Mononuclear cell (primary cell): Measurements from ENCODE around the gene SHANK1. TPM values are rescaled to one million over a fixed set of nuclear protein-coding genes. Genes with fewer than 3 reads are reported as not detected.

Experiments used
- H3K27me3 ChIP-seq: 2 replicates; pipeline ENCODE4 v1.6.0; 2011; ENCODE audit warnings: low read length, control low read depth; ENCODE audit not compliant: insufficient read depth
- H3K4me1 ChIP-seq: 2 replicates; pipeline ENCODE4 v1.5.1; 2011; ENCODE audit warnings: mild to moderate bottlenecking, low read length, control low read depth; ENCODE audit not compliant: insufficient read depth
- H3K4me3 ChIP-seq: 2 replicates; pipeline ENCODE4 v1.5.1; 2011; ENCODE audit warnings: mild to moderate bottlenecking, low read length, moderate library complexity
- H3K9me3 ChIP-seq: 2 replicates; pipeline ENCODE4 v1.5.1; 2011; ENCODE audit warnings: low read depth, mild to moderate bottlenecking, control low read depth, low read length
- total RNA-seq: library from RNA; depleted of rRNA; stranded (reverse); fragments of >200 nt; gene quantifications from one replicate; pipeline ENCODE4 v1.2.3, GENCODE V29; 2012

Gene SHANK1
- total RNA-seq, 1 donor, result 0.21 TPM

DNA sequence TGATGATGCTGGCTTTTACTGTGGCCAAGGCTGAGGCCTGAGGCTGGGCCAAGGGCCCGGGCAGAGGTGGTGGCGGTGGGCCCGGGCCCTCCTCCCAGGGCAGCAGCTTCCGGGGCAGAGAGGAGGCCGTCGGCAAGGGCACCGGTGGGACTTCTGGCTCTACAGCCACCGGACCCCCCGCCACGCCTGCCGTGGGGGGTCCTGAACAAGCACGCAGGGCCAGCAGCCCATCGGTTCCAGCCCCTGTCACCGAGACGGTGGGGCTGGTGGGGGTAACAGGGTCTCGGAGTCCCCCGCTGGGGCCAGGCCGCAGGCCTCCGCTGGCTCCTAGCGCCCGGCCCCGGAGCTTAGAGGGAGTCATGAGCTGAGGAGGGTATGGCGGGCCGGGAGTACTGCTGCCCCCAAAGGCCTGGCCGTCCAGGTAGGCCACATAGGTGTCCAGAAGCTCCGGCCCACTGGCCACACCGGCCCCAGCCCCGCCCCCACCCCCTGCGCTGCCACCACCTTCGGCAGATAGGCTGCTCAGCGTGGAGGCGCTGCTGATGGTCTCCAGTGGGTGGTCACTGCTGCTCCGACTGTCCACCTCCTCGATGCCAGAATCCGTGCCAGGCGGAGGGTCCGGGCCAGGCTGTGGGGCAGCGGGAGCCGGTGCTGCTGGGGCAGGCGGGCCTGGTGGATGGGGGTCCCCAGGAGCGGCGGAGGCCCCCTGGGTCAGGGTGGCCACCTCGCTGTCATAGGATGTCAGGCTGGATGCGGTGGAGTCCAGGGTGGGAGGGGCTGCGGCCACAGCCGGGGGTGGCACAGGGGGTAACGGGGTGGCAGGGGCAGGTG, 53.0 kb downstream of the SHANK1 start:
- Histone ChIP-seq H3K4me3 (no peak overlapping the region), H3K4me1 (no peaks in the 10 kb centered on the region), H3K9me3 (no peaks in the 10 kb centered on the region), H3K27me3 (peaks cover 23% of the 10 kb centered on the region)

GRCh38 chr19:50664204-50664603, 55.4 kb downstream of the SHANK1 start:
- H3K4me3 ChIP-seq, result no peak overlapping the region
- H3K9me3 ChIP-seq, result no peaks in the 10 kb centered on the region
- peaks cover under 1% of the 10 kb centered on the region for H3K4me1 ChIP-seq
- H3K27me3 ChIP-seq, result peaks cover 16% of the 10 kb centered on the region

GRCh38 chr19:50663482-50663790, 56.2 kb downstream of the SHANK1 start:
- Histone ChIP-seq H3K27me3 (peaks cover 20% of the 10 kb centered on the region), H3K4me3 (no peak overlapping the region), H3K9me3 (no peaks in the 10 kb centered on the region), H3K4me1 (peaks cover 8% of the 10 kb centered on the region)

DNA sequence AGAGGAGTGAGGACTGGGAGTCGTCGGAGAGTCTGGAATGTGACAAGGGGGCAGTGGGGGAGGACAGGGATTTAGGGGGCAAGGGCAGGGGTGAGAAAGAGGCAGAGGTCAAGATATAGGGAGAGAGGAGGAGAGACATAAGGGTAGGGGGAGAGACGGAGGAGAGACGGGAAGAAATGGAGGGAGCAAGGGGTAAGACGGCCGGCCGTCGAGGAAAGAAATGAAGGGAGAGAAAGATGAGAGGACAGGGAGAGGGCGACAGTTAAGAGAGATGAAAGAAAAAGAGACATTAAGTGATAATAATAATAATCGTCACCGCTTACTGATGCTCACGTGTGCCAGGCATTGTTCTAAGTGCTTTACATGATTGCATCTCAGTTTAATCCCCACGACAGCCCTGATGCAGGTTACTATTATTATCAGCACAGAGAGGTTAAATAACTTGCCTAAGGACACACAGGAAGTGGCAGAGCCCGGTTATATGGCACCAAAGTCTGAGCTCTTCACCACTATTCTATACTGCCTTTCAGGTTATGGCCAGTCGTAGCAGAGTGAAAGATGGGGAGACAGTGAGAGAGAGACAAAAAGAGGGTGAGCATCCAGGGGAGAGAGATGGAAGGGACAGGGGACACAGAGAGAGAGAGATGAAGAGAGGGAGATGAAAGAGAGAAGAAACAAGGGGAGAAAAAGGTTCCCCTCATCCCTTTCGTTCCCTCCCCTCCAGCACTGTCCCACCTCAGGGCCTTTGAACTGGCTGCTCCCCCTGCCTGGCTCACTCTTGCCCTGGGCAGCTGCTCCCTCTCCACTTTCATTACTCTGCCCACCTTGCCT, 56.7 kb downstream of the SHANK1 start:
- Histone ChIP-seq H3K4me1 (peaks cover 12% of the 10 kb centered on the region), H3K4me3 (no peak overlapping the region), H3K9me3 (no peaks in the 10 kb centered on the region), H3K27me3 (peaks cover 22% of the 10 kb centered on the region)

GRCh38 chr19:50661766-50662650, 57.6 kb downstream of the SHANK1 start:
- peaks cover 22% of the 10 kb centered on the region for H3K27me3 ChIP-seq
- no peak overlapping the region for H3K4me3 ChIP-seq
- H3K9me3 ChIP-seq, result no peaks in the 10 kb centered on the region
- peaks cover 12% of the 10 kb centered on the region for H3K4me1 ChIP-seq

- peaks cover 12% of the 10 kb centered on the region for H3K4me1 ChIP-seq
- H3K9me3 ChIP-seq, result no peaks in the 10 kb centered on the region
- no peak overlapping the region for H3K4me3 ChIP-seq
- peaks cover 20% of the 10 kb centered on the region for H3K27me3 ChIP-seq
Measured at GRCh38 chr19:50661023-50661422, 58.6 kb downstream of the SHANK1 start.

GRCh38 chr19:50660088-50660366, 59.6 kb downstream of the SHANK1 start:
- Histone ChIP-seq H3K4me3 (no peak overlapping the region), H3K9me3 (no peaks in the 10 kb centered on the region), H3K4me1 (peaks cover 12% of the 10 kb centered on the region), H3K27me3 (peaks cover 18% of the 10 kb centered on the region)

DNA sequence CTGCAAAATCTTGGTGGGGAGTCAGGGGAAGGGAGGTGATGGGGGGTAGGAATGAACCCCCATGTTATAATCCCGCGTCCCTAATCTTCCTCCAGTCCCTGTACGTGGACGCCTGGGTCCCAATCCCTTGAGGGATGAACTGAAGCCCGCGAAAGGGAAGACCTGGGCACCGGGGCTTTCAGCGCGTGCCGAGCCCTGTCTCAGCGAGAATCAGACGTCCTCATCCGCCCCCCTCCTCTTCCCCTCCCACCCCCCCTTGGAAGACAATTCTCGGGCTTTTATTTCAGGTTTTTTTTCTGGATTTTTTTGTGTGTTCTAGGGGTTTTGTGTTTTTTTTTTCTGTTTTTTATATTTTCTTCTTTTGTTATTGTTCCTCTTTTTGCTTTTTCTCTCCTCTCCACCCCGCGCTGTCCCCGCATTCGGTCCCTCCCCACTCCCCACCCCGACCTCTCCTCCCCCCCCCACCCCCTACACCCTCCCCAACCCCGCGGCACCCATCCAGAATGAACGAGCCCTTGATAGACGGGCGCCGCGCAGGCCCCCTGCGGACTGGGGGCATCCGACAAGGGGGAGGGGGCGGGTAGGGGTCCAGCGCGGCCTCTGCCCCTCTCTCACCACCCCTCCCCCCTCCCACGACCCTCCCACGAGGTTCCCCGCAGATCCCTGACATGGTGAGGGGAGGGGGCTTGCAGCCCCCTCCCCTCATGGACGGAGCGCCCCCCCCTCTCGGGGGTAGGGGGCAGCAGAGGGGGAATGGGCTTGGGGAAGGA, 60.1 kb downstream of the SHANK1 start:
- H3K9me3 ChIP-seq, result no peaks in the 10 kb centered on the region
- H3K27me3 ChIP-seq, result peaks cover 16% of the 10 kb centered on the region
- peaks cover 12% of the 10 kb centered on the region for H3K4me1 ChIP-seq
- no peak overlapping the region for H3K4me3 ChIP-seq

- Histone ChIP-seq H3K4me3 (no peak overlapping the region), H3K27me3 (peaks cover 12% of the 10 kb centered on the region), H3K9me3 (no peaks in the 10 kb centered on the region), H3K4me1 (peaks cover 12% of the 10 kb centered on the region)
Measured at GRCh38 chr19:50658441-50659317, 60.9 kb downstream of the SHANK1 start.

DNA sequence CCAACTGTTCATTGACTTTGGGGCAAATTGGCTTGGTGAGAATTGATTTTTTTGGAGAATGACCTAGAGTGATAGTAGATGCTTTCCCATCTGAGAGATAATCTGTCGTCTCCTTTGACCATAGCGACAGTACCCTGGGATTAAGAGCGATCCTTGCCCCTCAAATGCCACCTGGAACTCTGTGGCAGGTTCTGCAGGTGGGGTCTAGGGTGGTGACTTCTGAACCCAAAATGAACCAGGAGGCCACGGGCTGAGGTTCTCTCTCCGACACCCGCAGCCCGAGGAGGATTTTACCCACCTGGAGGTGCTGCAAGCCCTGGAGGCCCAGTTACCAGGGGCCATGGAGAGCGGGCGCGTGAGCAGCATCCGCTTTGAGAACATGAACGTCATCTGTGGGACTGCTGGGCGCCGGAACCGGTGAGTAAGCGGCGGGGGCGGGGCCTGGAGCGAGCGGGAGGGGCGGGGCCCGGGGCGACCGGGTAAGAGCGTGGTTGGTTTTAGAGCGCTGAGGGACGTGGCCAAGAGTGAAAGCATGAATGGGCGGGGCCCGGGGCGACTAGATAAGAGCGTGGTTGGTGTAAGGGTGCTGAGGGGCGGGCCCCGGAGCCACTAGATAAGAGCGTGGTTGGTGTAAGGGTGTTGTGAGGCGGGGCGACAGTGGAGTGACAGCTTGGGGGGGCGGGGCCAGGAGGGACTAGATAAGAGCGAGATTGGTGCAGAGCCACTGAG, 61.7 kb downstream of the SHANK1 start:
- peaks cover 12% of the 10 kb centered on the region for H3K27me3 ChIP-seq
- no peak overlapping the region for H3K4me3 ChIP-seq
- no peaks in the 10 kb centered on the region for H3K9me3 ChIP-seq
- peaks cover 12% of the 10 kb centered on the region for H3K4me1 ChIP-seq

- Histone ChIP-seq H3K4me3 (no peak overlapping the region), H3K4me1 (peaks cover 12% of the 10 kb centered on the region), H3K27me3 (peaks cover 14% of the 10 kb centered on the region), H3K9me3 (no peaks in the 10 kb centered on the region)
Measured at GRCh38 chr19:50657222-50657669, 62.4 kb downstream of the SHANK1 start.

DNA sequence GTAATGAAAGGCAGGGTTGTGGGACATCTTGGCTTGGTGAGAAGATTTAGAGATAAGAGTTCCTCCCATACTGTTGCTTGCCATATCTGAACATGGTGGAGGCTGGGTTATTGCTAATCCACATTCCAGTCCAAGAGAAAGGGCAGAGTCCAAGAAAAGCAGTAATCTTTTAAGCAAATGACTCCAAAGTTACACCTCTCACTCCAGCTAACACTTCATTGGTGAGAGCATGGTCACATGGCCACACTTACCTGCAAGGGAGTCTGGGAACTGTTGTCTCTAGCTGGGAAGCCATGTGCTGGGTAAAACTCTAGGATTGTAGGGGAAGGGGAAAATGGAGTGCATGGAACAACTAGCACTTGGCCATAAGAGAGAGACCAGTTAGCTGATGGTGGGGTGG, 64.7 kb downstream of the SHANK1 start:
- peaks cover 12% of the 10 kb centered on the region for H3K4me1 ChIP-seq
- no peaks in the 10 kb centered on the region for H3K9me3 ChIP-seq
- H3K4me3 ChIP-seq, result no peak overlapping the region
- peaks cover 14% of the 10 kb centered on the region for H3K27me3 ChIP-seq

DNA sequence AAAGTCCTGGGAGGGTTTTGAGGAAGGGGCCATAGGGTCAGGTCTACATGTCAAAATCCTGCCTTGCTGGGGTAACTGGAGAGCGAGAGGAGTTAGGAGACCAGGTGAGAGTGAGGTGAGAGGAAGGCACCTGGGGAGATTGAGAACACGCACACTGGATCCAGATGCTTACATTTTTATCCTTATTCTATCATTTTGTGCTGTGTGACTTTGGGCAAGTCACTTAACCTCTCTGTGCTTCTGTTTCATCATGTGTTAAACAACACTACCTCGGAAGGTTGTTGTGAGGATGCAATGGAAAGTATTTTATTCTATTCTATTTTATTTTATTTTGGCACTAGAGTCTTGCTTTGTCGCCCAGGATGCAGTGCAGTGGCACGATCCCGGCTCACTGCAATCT, 66.9 kb downstream of the SHANK1 start:
- no peak overlapping the region for H3K4me3 ChIP-seq
- H3K27me3 ChIP-seq, result peaks cover 5% of the 10 kb centered on the region
- no peaks in the 10 kb centered on the region for H3K4me1 ChIP-seq
- H3K9me3 ChIP-seq, result no peaks in the 10 kb centered on the region
